Measurements from ENCODE around the gene UNC93B1. TPM values are rescaled to one million over a fixed set of nuclear protein-coding genes. Genes with fewer than 3 reads are reported as not detected.

The UNC93B1 gene
- total RNA-seq, 1 donor from 2014 or later, result 26.0 TPM

GRCh38 chr11:68036717-68037239 lies 32.9 kb upstream of the UNC93B1 start:
- Mint-ChIP-seq H3K4me3 (ENCODE audit: unreplicated experiment) (no peak overlapping the region), H3K27ac (ENCODE audit: unreplicated experiment) (peak overlapping the region; percentile 65), H3K27me3 (ENCODE audit: unreplicated experiment) (no peaks in the 10 kb centered on the region)

GRCh38 chr11:68036141-68036716 lies 32.3 kb upstream of the UNC93B1 start:
- no peak overlapping the region for H3K27ac Mint-ChIP-seq (ENCODE audit: unreplicated experiment)
- H3K9me3 Mint-ChIP-seq (ENCODE audit: unreplicated experiment), result no peaks in the 10 kb centered on the region
- H3K27me3 Mint-ChIP-seq (ENCODE audit: unreplicated experiment), result no peaks in the 10 kb centered on the region
- H3K4me1 Mint-ChIP-seq (ENCODE audit: unreplicated experiment), result peaks cover 30% of the 10 kb centered on the region
- no peak for DNase-seq (ENCODE audit: extremely low spot score, unreplicated experiment)
- no peak for TF ChIP-seq CTCF (IDR thresholded peaks at IDR 0.05)
- no peak overlapping the region for H3K4me3 Mint-ChIP-seq (ENCODE audit: unreplicated experiment)
- peaks cover 2% of the 10 kb centered on the region for H3K36me3 Mint-ChIP-seq (ENCODE audit: unreplicated experiment)

More at GRCh38 chr11:68036717-68037239, 32.9 kb upstream of the UNC93B1 start:
- Mint-ChIP-seq H3K36me3 (ENCODE audit: unreplicated experiment) (peaks cover 2% of the 10 kb centered on the region), H3K4me1 (ENCODE audit: unreplicated experiment) (peaks cover 29% of the 10 kb centered on the region), H3K9me3 (ENCODE audit: unreplicated experiment) (no peaks in the 10 kb centered on the region)
- DNase-seq (ENCODE audit: extremely low spot score, unreplicated experiment), result no peak
- no peak for TF ChIP-seq CTCF (IDR thresholded peaks at IDR 0.05)

GRCh38 chr11:68035266-68035876 lies 31.5 kb upstream of the UNC93B1 start:
- no peak overlapping the region for H3K4me3 Mint-ChIP-seq (ENCODE audit: unreplicated experiment)
- H3K27me3 Mint-ChIP-seq (ENCODE audit: unreplicated experiment), result no peaks in the 10 kb centered on the region
- no peak for DNase-seq (ENCODE audit: extremely low spot score, unreplicated experiment)
- no peaks in the 10 kb centered on the region for H3K9me3 Mint-ChIP-seq (ENCODE audit: unreplicated experiment)
- TF ChIP-seq CTCF (IDR thresholded peaks at IDR 0.05), result no peak
- peaks cover 2% of the 10 kb centered on the region for H3K36me3 Mint-ChIP-seq (ENCODE audit: unreplicated experiment)
- H3K27ac Mint-ChIP-seq (ENCODE audit: unreplicated experiment), result no peak overlapping the region
- peaks cover 30% of the 10 kb centered on the region for H3K4me1 Mint-ChIP-seq (ENCODE audit: unreplicated experiment)

- H3K27ac Mint-ChIP-seq (ENCODE audit: unreplicated experiment), result no peak overlapping the region
- no peak for TF ChIP-seq CTCF (IDR thresholded peaks at IDR 0.05)
- DNase-seq (ENCODE audit: extremely low spot score, unreplicated experiment), result no peak
- no peaks in the 10 kb centered on the region for H3K9me3 Mint-ChIP-seq (ENCODE audit: unreplicated experiment)
- peaks cover 2% of the 10 kb centered on the region for H3K36me3 Mint-ChIP-seq (ENCODE audit: unreplicated experiment)
- H3K4me1 Mint-ChIP-seq (ENCODE audit: unreplicated experiment), result peaks cover 35% of the 10 kb centered on the region
- no peak overlapping the region for H3K4me3 Mint-ChIP-seq (ENCODE audit: unreplicated experiment)
- H3K27me3 Mint-ChIP-seq (ENCODE audit: unreplicated experiment), result no peaks in the 10 kb centered on the region
Observed at GRCh38 chr11:68033708-68034045, 29.8 kb upstream of the UNC93B1 start.

- peaks cover 2% of the 10 kb centered on the region for H3K36me3 Mint-ChIP-seq (ENCODE audit: unreplicated experiment)
- peaks cover 37% of the 10 kb centered on the region for H3K4me1 Mint-ChIP-seq (ENCODE audit: unreplicated experiment)
- no peaks in the 10 kb centered on the region for H3K27me3 Mint-ChIP-seq (ENCODE audit: unreplicated experiment)
- no peak for TF ChIP-seq CTCF (IDR thresholded peaks at IDR 0.05)
- H3K9me3 Mint-ChIP-seq (ENCODE audit: unreplicated experiment), result no peaks in the 10 kb centered on the region
- H3K4me3 Mint-ChIP-seq (ENCODE audit: unreplicated experiment), result no peak overlapping the region
- DNase-seq (ENCODE audit: extremely low spot score, unreplicated experiment), result no peak
- H3K27ac Mint-ChIP-seq (ENCODE audit: unreplicated experiment), result no peak overlapping the region
Observed at GRCh38 chr11:68032997-68033707, 29.3 kb upstream of the UNC93B1 start.

All from osteocyte (in vitro differentiated cells).